Fibroblast of mammary gland (primary cell): ENCODE results near the gene OSTF1.

Source experiments
- DNase-seq: peaks from one replicate; pipeline ENCODE4 v3.0.0-alpha.2; 2010; ENCODE audit warnings: low read depth
- H3K4me3 ChIP-seq: 2 replicates; pipeline ENCODE4 v1.5.1; 2011; ENCODE audit warnings: low read depth, mild to moderate bottlenecking, low read length, moderate library complexity; ENCODE audit not compliant: control insufficient read depth
- TF ChIP-seq, protein P1 (sequence below): conservative IDR thresholded peaks from 2 replicates; pipeline ENCODE4 v1.5.1; 2011; ENCODE audit warnings: low read depth, low read length, inconsistent platforms; ENCODE audit not compliant: control insufficient read depth, insufficient read depth

Gene OSTF1

DNA sequence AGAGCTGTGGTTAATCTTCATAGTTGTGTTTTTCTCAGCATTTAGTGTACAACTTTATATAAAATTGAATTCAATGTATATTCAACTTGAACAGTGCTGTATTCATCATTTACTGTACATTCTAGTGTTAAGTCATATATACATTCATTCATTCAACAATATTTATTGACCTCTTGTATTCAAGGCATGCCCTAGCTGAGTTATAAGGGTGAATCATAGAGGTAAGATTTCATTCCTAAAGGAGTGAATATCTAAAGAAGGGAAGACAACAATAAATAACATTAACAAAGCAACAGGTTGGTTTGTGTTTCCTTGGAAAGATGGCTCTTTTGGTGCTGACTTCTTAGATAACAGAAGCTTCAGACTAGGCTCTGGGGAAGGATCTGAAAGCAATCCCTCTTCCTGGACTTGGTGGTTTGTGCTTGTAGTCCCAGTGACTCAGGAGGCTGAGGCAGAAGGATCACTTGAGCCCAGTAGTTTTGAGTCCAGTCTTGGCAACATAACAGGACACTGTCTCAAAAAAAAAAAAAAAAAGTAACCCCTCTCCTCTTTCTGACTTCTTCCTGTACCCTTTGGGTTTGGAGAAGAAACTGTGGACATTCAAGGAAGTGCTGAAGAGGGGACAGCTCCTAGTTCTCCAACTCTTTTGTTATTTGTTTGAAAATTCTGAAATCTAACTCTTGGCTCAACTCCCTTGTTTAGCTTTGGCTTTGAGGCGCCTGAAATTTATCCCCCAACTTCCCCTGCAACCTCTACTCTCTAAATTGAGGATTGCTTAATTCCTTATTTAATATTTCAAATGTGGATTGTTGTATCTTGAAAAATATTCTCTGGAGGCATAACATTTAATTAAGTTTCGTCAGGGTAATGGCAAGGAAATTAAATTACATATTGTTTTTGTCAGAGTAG is 80.2 kb downstream of the OSTF1 start:
- TF ChIP-seq, protein P1, sequence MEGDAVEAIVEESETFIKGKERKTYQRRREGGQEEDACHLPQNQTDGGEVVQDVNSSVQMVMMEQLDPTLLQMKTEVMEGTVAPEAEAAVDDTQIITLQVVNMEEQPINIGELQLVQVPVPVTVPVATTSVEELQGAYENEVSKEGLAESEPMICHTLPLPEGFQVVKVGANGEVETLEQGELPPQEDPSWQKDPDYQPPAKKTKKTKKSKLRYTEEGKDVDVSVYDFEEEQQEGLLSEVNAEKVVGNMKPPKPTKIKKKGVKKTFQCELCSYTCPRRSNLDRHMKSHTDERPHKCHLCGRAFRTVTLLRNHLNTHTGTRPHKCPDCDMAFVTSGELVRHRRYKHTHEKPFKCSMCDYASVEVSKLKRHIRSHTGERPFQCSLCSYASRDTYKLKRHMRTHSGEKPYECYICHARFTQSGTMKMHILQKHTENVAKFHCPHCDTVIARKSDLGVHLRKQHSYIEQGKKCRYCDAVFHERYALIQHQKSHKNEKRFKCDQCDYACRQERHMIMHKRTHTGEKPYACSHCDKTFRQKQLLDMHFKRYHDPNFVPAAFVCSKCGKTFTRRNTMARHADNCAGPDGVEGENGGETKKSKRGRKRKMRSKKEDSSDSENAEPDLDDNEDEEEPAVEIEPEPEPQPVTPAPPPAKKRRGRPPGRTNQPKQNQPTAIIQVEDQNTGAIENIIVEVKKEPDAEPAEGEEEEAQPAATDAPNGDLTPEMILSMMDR = no peak
- DNase-seq = no peak
- no peak overlapping the region for H3K4me3 ChIP-seq

DNA sequence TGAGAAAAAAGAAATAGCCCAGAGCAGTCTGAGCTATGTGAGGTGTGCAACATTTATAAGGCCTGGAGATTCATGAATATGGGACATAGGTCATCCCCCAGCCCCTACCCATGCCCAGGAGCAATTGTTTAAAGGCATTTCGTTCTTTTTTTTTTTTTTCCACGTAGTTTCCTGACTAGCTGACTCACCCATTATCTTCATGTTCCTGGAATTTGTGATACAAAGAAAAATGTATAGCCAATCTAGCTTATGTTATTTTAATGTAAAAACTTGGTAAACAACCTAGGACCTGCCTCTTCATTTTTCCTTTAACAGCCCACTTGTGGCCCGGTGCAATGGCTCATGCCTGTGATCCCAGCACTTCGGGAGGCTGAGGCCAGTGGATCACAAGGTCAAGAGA is 81.3 kb downstream of the OSTF1 start:
- DNase-seq = peak; percentile 21
- H3K4me3 ChIP-seq = no peak overlapping the region
- TF ChIP-seq, protein P1 = no peak

DNA sequence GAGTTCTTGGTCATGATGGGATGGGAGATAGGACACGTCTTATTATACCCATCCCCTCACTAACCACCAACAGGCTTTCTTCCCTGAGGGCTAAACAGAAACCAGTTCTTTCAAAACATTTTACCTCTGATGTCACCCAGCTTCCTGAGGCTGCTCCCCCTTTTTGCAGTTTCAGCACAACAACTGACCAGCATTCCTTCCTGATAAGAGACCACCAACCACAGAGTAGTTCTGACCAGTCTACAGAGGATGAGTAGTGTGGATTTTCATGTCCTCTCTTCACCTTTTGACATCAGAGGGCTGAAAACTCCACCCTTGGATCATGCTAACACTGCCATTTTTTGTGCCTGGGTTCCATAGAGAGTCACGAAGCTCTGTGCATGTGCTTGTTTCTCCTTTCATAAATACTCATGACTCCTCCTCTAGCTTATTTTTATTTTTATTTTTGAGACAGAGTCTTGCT is 82.6 kb downstream of the OSTF1 start:
- no peak overlapping the region for H3K4me3 ChIP-seq
- TF ChIP-seq, protein P1 = no peak

DNA sequence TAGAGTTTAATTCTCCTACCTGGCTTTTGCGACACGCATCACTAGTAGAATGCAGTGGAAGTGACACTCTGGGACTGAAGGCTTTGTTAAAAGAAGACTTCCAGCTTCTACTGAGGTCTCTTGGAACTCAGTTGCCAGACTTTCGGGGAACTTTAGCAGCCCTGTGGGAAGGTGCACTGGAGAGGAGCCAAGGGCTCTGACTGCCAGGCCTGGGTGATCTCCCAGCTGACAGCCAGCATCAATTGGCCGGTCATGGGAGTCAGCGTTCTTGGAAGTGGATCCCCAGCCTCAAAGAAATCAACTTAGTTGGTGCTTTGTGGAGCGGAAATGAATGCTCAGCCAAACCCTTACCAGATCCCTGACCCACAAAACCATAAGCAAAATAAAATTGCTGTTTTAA is 87.1 kb downstream of the OSTF1 start:
- TF ChIP-seq, protein P1 = no peak
- DNase-seq = no peak
- no peak overlapping the region for H3K4me3 ChIP-seq

More for the DNA sequence above, 82.6 kb downstream of the OSTF1 start:
- DNase-seq = no peak

DNA sequence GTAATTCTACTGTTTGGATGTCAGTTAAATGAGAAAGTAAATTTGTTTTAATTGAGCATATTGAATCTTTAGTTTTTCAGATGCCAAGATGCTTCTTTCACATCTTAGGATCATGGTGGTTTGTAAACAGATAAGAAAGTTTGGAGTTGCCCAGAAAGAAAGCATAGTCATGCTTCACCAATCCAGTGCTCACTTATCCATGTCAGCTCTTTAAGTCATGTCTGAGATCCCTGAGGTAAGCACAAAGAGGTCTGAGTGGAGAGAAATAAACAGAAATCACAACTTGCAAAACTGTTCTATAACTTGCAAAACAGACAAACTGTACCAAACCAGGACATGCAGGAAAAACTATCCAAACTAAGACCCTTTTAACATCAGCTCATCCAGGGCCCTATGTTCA is 87.7 kb downstream of the OSTF1 start:
- DNase-seq = no peak

DNA sequence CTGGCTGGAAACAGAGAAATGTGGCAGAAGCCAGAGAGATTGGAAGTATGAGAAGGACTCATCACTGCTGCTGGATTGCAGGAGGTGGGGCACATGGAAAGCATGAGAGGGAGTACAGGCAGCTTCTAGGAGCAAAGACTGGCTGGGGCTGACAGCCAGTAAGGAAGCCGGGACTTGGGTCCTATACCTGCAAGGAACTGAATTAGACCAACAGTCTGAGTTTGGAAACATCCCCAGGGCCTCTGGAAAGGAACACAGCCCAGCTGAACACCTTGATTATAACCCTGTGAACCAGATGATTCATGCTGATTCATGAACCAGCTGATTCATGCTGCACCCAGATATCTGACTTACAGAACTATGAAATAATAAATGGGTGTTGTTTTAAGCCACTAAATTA is 93.4 kb downstream of the OSTF1 start:
- DNase-seq = peak; percentile 55
- TF ChIP-seq, protein P1 = no peak
- no peak overlapping the region for H3K4me3 ChIP-seq

More for the DNA sequence above, 87.7 kb downstream of the OSTF1 start:
- no peak overlapping the region for H3K4me3 ChIP-seq
- TF ChIP-seq, protein P1 = no peak
